Keratinocyte (primary cell): ENCODE data around the gene NGF.

Experiments
- CTCF ChIP-seq, 3 experiments: IDR thresholded peaks in 1 of 3; conservative IDR thresholded peaks in 1 of 3; optimal IDR thresholded peaks in 1 of 3; 2 replicates in 2 of 3; 3 replicates in 1 of 3; pipeline versions ENCODE3 to v1.5.1; 2011; ENCODE audit warnings: low read length in 3 of 3, mild to moderate bottlenecking in 3 of 3, moderate library complexity in 2 of 3, control low read depth in 1 of 3, inconsistent platforms in 1 of 3; ENCODE audit not compliant: insufficient read depth in 2 of 3; ENCODE audit errors: extremely low read depth in 1 of 3
- EZH2 ChIP-seq: IDR thresholded peaks from one replicate; pipeline ENCODE4 v1.6.1; 2012; ENCODE audit warnings: inconsistent platforms, mild to moderate bottlenecking, low read length, moderate library complexity

- TF ChIP-seq CTCF (optimal IDR thresholded peaks at IDR 0.05 in 1 of 3, IDR thresholded peaks at IDR 0.05 in 1 of 3, conservative IDR thresholded peaks at IDR 0.05 in 1 of 3; ENCODE audit: extremely low read depth in 1 of 3, insufficient read depth in 2 of 3, low read length in 3 of 3), result no peak
- no peak for TF ChIP-seq EZH2
Observed at GRCh38 chr1:115239148-115239422, 99.0 kb downstream of the NGF start.
